ENCODE measurements around the gene SPPL3. TPM values are rescaled to one million over a fixed set of nuclear protein-coding genes. Genes with fewer than 3 reads are reported as not detected.
"Not testable (repeated sequence)": the region's sequence is repeated elsewhere in the genome, so short reads cannot be mapped to it uniquely, and the experiment has no call there.

SPPL3 gene
- total and polyA plus RNA-seq, 4 donors, result 14.2 to 52.3 (median 29.6) TPM

DNA sequence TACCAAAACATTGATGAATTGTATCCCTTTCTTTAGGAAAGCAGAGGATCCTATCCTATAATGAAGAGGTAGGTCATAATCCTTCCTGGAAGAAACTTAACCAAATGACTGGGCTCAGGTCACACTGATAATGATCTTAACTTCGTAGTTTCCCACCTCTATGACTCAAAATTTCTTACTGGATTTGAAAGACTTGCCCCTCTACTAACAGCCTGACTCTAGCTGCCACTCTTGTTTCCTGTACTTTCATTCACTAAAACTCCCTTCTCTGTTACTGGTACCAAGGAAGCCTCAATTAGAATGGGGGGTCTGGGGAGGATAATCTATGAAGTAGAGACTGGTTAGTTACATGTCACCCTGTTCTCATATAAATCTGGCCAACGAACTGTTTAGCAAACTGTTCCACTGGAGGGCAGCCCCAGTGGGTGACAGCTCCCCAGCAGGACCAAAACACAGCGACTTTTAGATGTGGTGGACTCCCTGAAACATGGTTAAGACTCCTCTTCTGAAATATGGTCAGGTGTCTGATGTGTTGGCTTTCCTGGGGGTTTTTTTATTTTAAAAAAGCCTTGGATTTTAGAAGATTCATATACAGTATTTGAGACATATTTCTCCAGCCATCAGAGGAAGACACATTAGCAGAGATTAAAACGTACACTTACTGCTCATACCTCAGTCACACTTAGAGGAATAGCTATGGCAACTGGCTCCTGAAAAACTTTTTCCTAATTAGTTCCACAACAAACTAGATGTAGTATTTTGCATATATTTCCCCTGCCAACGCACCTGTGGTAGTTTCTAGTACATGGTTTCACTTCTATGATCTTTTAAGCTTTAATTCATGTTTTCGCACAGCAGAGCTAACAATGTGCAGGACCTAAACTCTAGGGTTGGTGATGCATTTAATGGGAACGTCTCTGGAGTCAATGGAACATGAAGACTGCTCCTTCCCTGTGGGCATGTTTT is 106.2 kb downstream of the SPPL3 start:
- Histone ChIP-seq H3K4me3 (no peak overlapping the region), H3K27ac (ENCODE audit: low read depth in 1 of 2, low read length in 1 of 2) (no peak overlapping the region), H3K36me3 (ENCODE audit: control insufficient read depth in 4 of 4, insufficient read depth in 4 of 4, low read length in 4 of 4) (peaks cover 0 to 4% (median 0%) of the 10 kb centered on the region in 4 donors), H3K9me3 (ENCODE audit: control insufficient read depth in 4 of 4, insufficient read depth in 3 of 4, low read length in 3 of 4) (peaks cover 0 to 12% (median 0%) of the 10 kb centered on the region in 4 donors), H3K27me3 (ENCODE audit: control insufficient read depth in 3 of 3, insufficient read depth in 3 of 3, low read length in 2 of 3) (no peaks in the 10 kb centered on the region), H3K9ac (ENCODE audit: insufficient read depth in 1 of 2, low read length in 2 of 2) (no peak overlapping the region), H3K4me1 (ENCODE audit: control insufficient read depth in 5 of 5, insufficient read depth in 5 of 5, low read length in 5 of 5) (peaks cover 0 to 15% (median 4%) of the 10 kb centered on the region in 5 donors)
- TF ChIP-seq, protein P1, sequence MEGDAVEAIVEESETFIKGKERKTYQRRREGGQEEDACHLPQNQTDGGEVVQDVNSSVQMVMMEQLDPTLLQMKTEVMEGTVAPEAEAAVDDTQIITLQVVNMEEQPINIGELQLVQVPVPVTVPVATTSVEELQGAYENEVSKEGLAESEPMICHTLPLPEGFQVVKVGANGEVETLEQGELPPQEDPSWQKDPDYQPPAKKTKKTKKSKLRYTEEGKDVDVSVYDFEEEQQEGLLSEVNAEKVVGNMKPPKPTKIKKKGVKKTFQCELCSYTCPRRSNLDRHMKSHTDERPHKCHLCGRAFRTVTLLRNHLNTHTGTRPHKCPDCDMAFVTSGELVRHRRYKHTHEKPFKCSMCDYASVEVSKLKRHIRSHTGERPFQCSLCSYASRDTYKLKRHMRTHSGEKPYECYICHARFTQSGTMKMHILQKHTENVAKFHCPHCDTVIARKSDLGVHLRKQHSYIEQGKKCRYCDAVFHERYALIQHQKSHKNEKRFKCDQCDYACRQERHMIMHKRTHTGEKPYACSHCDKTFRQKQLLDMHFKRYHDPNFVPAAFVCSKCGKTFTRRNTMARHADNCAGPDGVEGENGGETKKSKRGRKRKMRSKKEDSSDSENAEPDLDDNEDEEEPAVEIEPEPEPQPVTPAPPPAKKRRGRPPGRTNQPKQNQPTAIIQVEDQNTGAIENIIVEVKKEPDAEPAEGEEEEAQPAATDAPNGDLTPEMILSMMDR (IDR thresholded peaks at IDR 0.05; ENCODE audit: control extremely low read depth, extremely low read depth), result no peak
- DNase-seq, result no peak
- 87 to 91% methylated on average over 7 of the region's 7 CpGs for WGBS, 2 donors
- ATAC-seq (ENCODE audit: insufficient read depth, low FRiP score), result no peak

DNA sequence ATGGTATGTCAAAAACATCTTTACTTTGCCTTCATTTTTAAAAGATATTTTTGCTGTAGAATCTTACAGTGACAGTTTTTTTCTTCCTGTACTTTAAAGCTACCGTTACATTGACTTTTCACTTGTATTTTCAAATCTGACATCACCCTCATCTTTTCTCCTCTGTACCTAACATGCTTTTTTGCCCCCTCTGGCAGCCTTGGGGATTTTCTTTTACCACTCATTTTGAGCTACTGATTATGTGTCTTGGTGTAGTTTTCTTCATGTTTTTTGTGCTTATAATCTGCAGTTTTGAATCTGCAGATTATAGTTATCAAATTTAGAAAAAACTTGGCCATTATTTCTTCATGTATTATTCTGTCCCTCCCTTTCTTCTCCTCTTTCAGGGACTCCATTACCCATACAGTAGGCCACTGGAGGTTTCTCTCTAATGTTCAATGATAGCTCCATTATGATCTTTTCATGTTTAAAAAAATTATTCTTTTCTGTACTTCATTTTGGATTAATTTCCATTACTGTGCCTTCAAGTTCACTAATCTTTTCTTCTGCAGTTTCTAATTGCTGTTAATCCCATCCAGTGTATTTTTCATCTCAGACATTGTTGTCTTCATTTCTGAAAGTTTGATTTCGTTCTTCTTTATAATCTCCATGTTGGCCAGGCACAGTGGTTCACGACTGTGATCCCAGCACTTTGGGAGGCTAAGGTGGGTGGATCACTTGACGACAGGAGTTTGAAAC is 108.5 kb downstream of the SPPL3 start:
- Histone ChIP-seq H3K9ac (ENCODE audit: insufficient read depth in 1 of 2, low read length in 2 of 2) (no peak overlapping the region), H3K36me3 (ENCODE audit: control insufficient read depth in 4 of 4, insufficient read depth in 4 of 4, low read length in 4 of 4) (peaks cover 0 to 4% (median 0%) of the 10 kb centered on the region in 4 donors), H3K27me3 (ENCODE audit: control insufficient read depth in 3 of 3, insufficient read depth in 3 of 3, low read length in 2 of 3) (no peaks in the 10 kb centered on the region), H3K27ac (ENCODE audit: low read depth in 1 of 2, low read length in 1 of 2) (no peak overlapping the region), H3K9me3 (ENCODE audit: control insufficient read depth in 4 of 4, insufficient read depth in 3 of 4, low read length in 3 of 4) (peaks cover 0 to 12% (median 0%) of the 10 kb centered on the region in 4 donors), H3K4me3 (no peak overlapping the region), H3K4me1 (ENCODE audit: control insufficient read depth in 5 of 5, insufficient read depth in 5 of 5, low read length in 5 of 5) (peaks cover 0 to 10% (median 0%) of the 10 kb centered on the region in 5 donors)
- no peak for DNase-seq
- 96 to 97% methylated on average over 4 of the region's 4 CpGs for WGBS, 2 donors
- TF ChIP-seq, protein P1 (IDR thresholded peaks at IDR 0.05; ENCODE audit: control extremely low read depth, extremely low read depth), result no peak
- no peak for ATAC-seq (ENCODE audit: insufficient read depth, low FRiP score)

DNA sequence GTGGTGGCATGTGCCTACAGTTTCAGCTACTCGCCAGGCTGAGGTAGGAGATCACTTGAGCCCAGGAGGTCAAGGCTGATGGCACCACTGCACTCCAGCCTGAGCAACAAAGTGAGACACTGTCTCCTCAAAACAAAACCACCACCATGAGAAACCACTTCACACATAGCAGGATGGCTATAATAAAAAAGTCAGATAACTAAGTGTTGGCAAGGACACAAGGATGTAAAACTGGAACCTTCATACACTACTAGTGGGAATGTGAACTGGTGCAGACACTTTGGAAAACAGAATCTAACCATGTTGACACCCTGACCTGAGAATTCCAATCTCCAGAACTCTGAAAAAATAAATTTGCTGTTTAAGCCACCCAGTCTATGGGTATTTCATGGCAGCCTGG is 110.8 kb downstream of the SPPL3 start:
- Histone ChIP-seq H3K36me3 (ENCODE audit: control insufficient read depth in 4 of 4, insufficient read depth in 4 of 4, low read length in 4 of 4) (peaks cover 0 to 4% (median 1%) of the 10 kb centered on the region in 4 donors), H3K9ac (ENCODE audit: insufficient read depth in 1 of 2, low read length in 2 of 2) (no peak overlapping the region), H3K9me3 (ENCODE audit: control insufficient read depth in 4 of 4, insufficient read depth in 3 of 4, low read length in 3 of 4) (peaks cover 0 to 12% (median 0%) of the 10 kb centered on the region in 4 donors), H3K27ac (ENCODE audit: low read depth in 1 of 2, low read length in 1 of 2) (no peak overlapping the region), H3K4me3 (no peak overlapping the region), H3K4me1 (ENCODE audit: control insufficient read depth in 5 of 5, insufficient read depth in 5 of 5, low read length in 5 of 5) (peaks cover 0 to 12% (median 0%) of the 10 kb centered on the region in 5 donors), H3K27me3 (ENCODE audit: control insufficient read depth in 3 of 3, insufficient read depth in 3 of 3, low read length in 2 of 3) (no peaks in the 10 kb centered on the region)
- no peak for DNase-seq
- no peak for ATAC-seq (ENCODE audit: insufficient read depth, low FRiP score)
- TF ChIP-seq, protein P1 (IDR thresholded peaks at IDR 0.05; ENCODE audit: control extremely low read depth, extremely low read depth), result no peak
- WGBS, 2 donors, result 92 to 100% methylated on average over 1 of the region's 1 CpG

DNA sequence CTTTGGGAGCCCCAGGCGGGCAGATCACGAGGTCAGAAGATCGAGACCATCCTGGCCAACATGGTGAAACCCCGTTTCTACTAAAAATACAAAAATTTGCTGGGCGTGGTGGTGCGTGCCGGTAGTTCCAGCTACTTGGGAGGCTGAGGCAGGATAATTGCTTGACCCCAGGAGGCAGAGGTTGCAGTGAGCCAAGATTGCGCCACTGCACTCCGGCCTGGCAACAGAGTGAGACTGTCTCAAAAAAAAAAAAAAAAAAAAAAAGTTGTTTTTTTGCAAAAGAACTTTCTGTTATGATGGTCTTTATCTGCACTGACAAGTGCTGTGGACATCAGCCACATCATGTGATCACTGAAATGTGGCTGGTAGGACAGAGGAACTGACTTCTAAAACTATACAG is 111.7 kb downstream of the SPPL3 start:
- H3K9me3 ChIP-seq (ENCODE audit: control insufficient read depth in 4 of 4, insufficient read depth in 3 of 4, low read length in 3 of 4), result peaks cover 0 to 12% (median 0%) of the 10 kb centered on the region in 4 donors
- H3K4me3 ChIP-seq; DNase-seq; H3K27ac ChIP-seq (ENCODE audit: low read depth in 1 of 2, low read length in 1 of 2); H3K36me3 ChIP-seq (ENCODE audit: control insufficient read depth in 4 of 4, insufficient read depth in 4 of 4, low read length in 4 of 4); ATAC-seq (ENCODE audit: insufficient read depth, low FRiP score); H3K27me3 ChIP-seq (ENCODE audit: control insufficient read depth in 3 of 3, insufficient read depth in 3 of 3, low read length in 2 of 3); H3K9ac ChIP-seq (ENCODE audit: insufficient read depth in 1 of 2, low read length in 2 of 2): not testable (repeated sequence)
- WGBS, 2 donors, result 87 to 94% methylated on average over 9 of the region's 9 CpGs
- H3K4me1 ChIP-seq (ENCODE audit: control insufficient read depth in 5 of 5, insufficient read depth in 5 of 5, low read length in 5 of 5), result peaks cover 0 to 19% (median 0%) of the 10 kb centered on the region in 5 donors
